H1 (cell line): ENCODE measurements around the gene TRIM38. TPM values are rescaled to one million over a fixed set of nuclear protein-coding genes. Genes with fewer than 3 reads are reported as not detected.

Experiments used
- JUND ChIP-seq: IDR thresholded peaks from 2 replicates; pipeline ENCODE4 v1.6.1; 2011; ENCODE audit warnings: mild to moderate bottlenecking, improper control_type of control experiment, low read length
- NANOG ChIP-seq: IDR thresholded peaks from 2 replicates; pipeline ENCODE4 v1.6.1; 2011; ENCODE audit warnings: low read length, low read depth, mild to moderate bottlenecking, inconsistent platforms; ENCODE audit not compliant: insufficient read depth, poor library complexity, severe bottlenecking
- TAF1 ChIP-seq: IDR thresholded peaks from 2 replicates; pipeline ENCODE4 v1.6.1; 2011; ENCODE audit warnings: mild to moderate bottlenecking, low read depth, low read length
- polyA plus RNA-seq, 7 experiments: library from polyadenylated mRNA; depleted of rRNA in 3 of 7; stranded (reverse) in 5 of 7; unstranded in 2 of 7; fragments of >200 nt in 5 of 7; fragments of 200-250 nt in 2 of 7; gene quantifications; 1 replicate in 5 of 7; 2 replicates in 1 of 7; 4 replicates in 1 of 7; pipeline versions ENCODE4 v1.2.1 to v1.2.3, GENCODE V29; 2011 to 2013; ENCODE audit warnings: missing spikeins in 2 of 7, mixed read lengths in 2 of 7
- total RNA-seq: library from RNA; stranded (reverse); fragmentation: NEBNext Ultra II Directional; extraction: Animal tissue kit (Norgen Biotek cat#: 25700); gene quantifications from 2 replicates; pipeline ENCODE4 v1.2.1, GENCODE V29; 2021

TRIM38 gene
- total and polyA plus RNA-seq, 2 of the 8 experiments (the other 6 are each of a cell fraction or from before 2014, with no cell fraction given) = 0.43 to 0.56 TPM

DNA sequence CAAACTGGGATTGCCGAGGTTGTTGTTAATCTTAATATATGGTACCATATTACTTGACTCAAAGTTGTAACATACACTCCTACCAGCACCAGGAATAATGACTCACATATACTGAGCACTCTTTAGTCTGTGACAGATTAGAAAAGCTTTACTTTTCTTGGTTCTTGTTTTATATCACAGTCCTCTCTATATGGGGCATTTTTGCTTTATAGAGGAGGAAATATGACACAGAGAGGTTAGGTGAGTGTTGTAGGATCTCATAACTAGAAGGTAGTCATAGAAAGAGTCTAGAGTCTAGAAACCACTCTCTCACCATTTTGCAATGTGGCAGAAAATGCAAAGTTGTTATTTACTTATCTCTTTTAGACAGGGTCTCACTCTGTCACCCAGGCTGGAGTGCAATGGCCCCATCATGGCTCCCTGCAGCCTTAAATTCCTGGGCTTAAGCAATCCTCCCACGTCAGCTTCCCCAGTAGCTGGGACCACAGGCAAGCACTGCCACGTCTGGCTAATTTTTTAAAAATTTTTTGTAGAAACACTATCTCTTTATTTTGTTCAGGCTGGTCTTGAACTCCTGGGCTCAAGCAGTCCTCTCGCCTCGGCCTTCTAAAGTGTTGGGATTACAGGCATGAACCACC, 13.4 kb downstream of the TRIM38 start (continued):
- TF ChIP-seq JUND (no peak), NANOG (no peak), TAF1 (no peak)
